ENCODE results near the gene ADNP2.

DNA sequence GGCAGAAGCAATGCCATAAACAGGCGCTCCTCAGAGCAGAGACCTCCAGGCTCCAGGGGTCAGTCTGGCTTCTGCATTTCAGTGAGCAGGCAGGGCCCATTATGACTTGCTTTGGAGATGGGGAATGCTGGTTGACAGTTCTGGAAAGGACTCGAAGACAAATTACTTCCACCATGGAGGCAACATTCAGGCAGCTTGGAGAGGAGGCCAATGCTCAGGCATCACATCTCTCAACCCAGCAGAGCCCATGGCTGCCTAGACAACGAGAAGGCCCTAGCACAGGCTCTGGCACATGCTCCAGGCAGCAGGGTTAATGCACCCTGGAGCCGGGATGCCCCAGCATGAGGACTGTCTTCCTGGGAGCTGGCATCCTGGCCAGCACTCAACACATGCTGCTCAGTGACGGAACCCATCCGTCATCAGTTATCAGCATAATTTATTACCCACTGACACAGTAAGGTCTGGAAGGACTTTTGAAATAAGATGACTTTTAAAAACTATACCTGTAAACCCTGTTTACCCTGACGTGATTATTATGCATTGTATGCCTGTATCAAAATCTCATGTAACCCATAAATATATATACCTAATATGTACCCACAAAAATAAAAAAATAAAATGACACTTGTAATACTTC, 52.8 kb downstream of the ADNP2 start:
- TF ChIP-seq, protein P1, sequence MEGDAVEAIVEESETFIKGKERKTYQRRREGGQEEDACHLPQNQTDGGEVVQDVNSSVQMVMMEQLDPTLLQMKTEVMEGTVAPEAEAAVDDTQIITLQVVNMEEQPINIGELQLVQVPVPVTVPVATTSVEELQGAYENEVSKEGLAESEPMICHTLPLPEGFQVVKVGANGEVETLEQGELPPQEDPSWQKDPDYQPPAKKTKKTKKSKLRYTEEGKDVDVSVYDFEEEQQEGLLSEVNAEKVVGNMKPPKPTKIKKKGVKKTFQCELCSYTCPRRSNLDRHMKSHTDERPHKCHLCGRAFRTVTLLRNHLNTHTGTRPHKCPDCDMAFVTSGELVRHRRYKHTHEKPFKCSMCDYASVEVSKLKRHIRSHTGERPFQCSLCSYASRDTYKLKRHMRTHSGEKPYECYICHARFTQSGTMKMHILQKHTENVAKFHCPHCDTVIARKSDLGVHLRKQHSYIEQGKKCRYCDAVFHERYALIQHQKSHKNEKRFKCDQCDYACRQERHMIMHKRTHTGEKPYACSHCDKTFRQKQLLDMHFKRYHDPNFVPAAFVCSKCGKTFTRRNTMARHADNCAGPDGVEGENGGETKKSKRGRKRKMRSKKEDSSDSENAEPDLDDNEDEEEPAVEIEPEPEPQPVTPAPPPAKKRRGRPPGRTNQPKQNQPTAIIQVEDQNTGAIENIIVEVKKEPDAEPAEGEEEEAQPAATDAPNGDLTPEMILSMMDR (IDR thresholded peaks at IDR 0.05): no peak
- TF ChIP-seq EP300 (IDR thresholded peaks at IDR 0.05): no peak
- no peak for TF ChIP-seq POLR2AphosphoS5 (IDR thresholded peaks at IDR 0.05)

Measured in esophagus muscularis mucosa (tissue), 4 donors.